Stimulated activated CD4-positive, alpha-beta T cell treated with anti-CD3 and anti-CD28 coated beads, Interleukin-1b, Interleukin-23, amount 100 ng/mL, for 48 hours (primary cell): ENCODE measurements around the gene PPM1F.
"Not testable (repeated sequence)": the region's sequence is repeated elsewhere in the genome, so short reads cannot be mapped to it uniquely, and the experiment has no call there.

Experiments used
- DNase-seq: peaks from one replicate; pipeline ENCODE4 v3.0.0-alpha.2; 2020

Gene PPM1F

DNA sequence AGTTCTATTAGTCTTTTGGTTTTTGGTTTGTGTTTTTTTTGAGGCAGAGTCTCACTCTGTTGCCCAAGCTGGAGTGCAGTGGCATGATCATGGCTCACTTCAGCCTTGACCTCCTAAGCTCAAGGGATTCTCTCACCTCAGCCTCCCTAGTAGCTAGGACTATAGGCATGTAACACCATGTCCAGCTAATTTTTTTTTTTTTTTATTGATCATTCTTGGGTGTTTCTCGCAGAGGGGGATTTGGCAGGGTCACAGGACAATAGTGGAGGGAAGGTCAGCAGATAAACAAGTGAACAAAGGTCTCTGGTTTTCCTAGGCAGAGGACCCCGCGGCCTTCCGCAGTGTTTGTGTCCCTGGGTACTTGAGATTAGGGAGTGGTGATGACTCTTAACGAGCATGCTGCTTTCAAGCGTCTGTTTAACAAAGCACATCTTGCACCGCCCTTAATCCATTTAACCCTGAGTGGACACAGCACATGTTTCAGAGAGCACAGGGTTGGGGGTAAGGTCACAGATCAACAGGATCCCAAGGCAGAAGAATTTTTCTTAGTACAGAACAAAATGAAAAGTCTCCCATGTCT is 69.8 kb downstream of the PPM1F start:
- DNase-seq = not testable (repeated sequence)

DNA sequence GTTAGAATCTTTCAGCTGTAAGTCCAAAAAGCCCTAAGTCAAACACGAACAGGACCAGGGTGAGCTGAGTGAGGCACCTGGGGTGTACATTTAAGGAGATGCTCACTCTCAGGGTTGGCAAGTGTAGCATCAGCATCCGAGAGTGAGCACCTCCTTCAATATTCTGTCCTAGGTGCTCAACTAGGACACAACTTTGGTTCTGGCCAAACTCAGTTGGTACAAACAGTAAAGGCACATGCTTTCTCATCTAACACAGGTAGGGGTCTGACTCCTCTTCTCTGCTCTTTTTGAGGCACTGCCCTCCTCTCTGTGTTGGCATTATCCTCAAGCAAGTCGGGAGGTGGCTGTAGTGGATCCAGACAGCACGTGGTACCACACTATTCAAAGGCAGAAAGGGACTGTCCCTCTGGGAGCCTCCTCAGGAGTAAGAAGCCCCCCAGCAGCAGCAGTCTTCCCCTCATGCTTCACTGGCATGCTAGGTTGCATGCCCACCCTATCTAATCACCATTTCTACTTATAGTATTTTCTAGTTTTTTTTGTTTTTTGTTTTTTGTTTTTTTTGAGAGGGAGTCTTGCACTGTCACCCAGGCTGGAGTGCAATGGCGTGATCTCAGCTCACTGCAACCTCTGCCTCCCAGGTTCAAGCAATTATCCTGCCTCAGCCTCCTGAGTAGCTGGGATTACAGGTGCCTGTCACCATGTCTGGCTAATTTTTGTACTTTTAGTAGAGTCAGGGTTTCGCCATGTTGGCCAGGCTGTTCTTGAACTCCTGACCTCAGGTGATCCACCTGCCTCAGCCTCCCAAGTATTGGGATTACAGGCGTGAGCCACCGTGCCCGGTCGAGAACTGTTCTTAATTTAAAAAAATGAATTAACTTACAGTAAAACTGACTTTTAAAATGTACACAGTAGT is 70.6 kb downstream of the PPM1F start:
- no peak for DNase-seq

DNA sequence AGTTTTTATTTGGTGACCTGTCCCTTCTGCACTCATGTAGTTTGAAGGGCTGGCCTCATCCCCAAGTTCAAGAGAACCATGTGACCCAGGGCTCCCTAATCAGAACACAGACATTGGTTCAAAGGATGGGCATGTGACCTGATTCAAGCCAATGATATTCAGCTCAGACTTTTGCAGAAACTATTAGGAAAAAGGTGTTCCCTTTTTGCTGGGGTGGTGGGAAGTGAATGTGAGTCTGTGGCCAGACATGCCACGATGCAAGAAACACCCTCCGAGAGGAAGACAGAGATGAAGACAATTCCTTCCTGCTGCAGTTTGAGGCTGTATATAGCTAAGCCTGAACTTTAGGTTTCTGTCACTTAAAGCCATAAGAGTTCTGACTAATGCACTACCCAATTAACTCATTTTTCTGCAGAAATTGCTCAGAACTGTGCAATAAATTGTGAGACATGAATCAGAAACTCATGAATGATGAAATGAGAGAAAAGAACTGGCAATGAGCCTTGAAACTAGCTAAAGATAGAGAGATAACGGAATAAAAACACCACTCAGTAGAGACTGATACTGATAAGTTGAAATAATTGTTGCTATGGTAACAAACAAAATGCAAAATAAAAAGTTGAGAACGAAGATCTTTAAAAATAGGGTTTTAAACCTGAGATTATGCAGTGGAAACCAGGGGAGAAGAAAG is 76.0 kb downstream of the PPM1F start:
- DNase-seq = peak; percentile 65

DNA sequence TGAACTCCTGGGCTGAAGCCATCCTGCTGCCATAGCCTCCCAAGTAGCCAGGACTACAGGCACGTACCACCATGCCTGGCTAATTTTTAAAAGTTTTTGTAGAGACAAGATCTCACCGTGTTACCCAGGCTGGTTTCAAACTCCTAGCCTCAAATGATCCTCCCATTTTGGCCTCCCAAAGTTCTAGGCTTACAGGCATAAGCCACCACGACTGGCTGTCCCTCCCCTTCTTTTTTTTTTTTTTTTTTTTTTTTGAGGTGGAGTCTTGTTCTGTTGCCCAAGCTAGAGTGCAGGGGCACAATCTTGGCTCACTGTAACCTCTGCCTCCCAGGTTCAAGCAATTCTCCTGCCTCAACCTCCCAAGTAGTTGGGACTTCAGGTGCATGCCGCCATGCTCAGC is 77.7 kb downstream of the PPM1F start:
- not testable (repeated sequence) for DNase-seq

DNA sequence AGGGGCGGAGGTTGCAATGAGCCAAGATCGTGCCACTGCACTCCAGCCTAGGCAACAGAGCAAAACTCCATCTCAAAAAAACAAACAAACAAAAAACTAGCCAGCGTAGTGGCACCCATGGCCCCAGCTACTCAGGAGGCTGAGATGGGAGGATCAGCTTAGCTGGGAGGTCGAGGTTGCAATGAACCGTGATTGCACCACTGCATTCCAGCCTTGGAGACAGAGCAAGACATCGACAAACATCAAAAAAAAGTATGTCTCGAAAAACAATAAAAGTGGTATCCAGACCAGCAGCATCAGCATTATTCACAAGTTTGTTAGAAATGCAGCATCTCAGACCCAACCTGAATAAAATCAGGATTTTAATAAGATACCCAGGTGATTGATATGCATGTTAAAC is 79.0 kb downstream of the PPM1F start:
- no peak for DNase-seq

DNA sequence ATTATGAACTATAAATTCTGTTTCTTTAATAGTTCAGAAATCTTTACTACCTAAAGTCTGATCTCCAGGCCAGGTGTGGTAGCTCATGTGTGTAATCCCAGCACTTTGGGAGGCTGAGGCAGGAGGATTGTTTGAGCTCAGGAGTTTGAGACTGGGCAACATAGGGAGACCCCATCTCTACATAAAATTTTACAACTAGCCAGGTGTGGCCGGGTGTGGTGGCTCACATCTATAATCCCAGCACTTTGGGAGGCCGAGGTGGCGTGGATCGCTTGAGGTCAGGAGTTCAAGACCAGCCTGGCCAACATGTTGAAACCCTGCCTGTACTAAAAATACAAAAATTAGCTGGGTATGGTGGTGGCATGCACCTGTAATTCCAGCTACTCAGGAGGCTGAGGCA is 79.9 kb downstream of the PPM1F start:
- not testable (repeated sequence) for DNase-seq
